Measurements from ENCODE around the gene HNRNPA3. TPM values are rescaled to one million over a fixed set of nuclear protein-coding genes. Genes with fewer than 3 reads are reported as not detected.

HNRNPA3 gene
- total and polyA plus RNA-seq, 7 donors = 66.0 to 227 (median 84.4) TPM

GRCh38 chr2:177231270-177231669 lies 18.7 kb downstream of the HNRNPA3 start:
- Histone ChIP-seq H3K9me3 (no peaks in the 10 kb centered on the region), H3K27me3 (ENCODE audit: insufficient read depth in 3 of 3, low read length in 2 of 3) (no peaks in the 10 kb centered on the region), H3K4me1 (peaks cover 43% of the 10 kb centered on the region), H3K27ac (peak overlapping the region; percentile 89), H3K36me3 (ENCODE audit: insufficient read depth in 1 of 2, low read depth in 1 of 2) (peaks cover 13 to 44% of the 10 kb centered on the region in 2 donors), H3K4me3 (no peak overlapping the region)
- WGBS, 3 donors = 89 to 94% (median 90%) methylated on average over 3 of the region's 3 CpGs
- TF ChIP-seq, protein P1, sequence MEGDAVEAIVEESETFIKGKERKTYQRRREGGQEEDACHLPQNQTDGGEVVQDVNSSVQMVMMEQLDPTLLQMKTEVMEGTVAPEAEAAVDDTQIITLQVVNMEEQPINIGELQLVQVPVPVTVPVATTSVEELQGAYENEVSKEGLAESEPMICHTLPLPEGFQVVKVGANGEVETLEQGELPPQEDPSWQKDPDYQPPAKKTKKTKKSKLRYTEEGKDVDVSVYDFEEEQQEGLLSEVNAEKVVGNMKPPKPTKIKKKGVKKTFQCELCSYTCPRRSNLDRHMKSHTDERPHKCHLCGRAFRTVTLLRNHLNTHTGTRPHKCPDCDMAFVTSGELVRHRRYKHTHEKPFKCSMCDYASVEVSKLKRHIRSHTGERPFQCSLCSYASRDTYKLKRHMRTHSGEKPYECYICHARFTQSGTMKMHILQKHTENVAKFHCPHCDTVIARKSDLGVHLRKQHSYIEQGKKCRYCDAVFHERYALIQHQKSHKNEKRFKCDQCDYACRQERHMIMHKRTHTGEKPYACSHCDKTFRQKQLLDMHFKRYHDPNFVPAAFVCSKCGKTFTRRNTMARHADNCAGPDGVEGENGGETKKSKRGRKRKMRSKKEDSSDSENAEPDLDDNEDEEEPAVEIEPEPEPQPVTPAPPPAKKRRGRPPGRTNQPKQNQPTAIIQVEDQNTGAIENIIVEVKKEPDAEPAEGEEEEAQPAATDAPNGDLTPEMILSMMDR (IDR thresholded peaks at IDR 0.05) = no peak
- no peak for ATAC-seq
- no peak for DNase-seq
- intact Hi-C loops (cut with DNase I) = loop anchor here in 1 of 2 donors (2.0 kb wide), 1 partner anchor 14 kb away; no protein-coding TSS in a partner anchor

DNA sequence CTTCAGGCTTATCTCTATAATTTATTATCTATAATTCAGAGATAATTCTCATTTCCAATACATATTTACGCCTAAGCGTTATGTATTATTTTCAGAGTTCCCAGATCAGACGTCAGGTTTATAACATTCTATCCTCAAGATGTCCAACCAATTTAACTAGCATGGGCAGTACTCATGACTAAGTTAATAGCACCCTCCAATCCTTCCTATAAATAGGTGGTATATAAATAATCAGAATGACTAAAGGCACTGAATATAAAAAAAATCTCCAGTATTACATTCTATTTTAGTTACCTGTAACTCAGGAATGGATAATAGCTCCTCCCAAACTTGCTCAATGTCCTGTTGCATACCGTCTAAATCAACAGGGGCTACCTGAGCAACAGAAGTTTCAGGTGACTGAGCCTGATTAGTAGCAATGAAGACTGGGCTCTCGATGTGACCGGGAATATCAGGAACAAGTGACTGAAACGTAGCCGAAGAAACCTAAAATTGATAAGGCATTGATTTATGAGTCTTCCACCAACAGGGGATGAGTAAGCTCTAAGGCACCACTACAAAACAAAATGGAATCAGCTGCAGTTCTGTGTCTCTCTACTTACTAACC lies 19.6 kb downstream of the HNRNPA3 start:
- TF ChIP-seq, protein P1 (IDR thresholded peaks at IDR 0.05) = no peak
- intact Hi-C loops (cut with DNase I) = no loop called here
- no peaks in the 10 kb centered on the region for H3K9me3 ChIP-seq
- peak overlapping the region; percentile 89 for H3K27ac ChIP-seq
- H3K4me1 ChIP-seq = peaks cover 52% of the 10 kb centered on the region
- no peak overlapping the region for H3K4me3 ChIP-seq
- WGBS, 3 donors = 65 to 78% (median 65%) methylated on average over 8 of the region's 8 CpGs
- no peak for DNase-seq
- no peaks in the 10 kb centered on the region for H3K27me3 ChIP-seq (ENCODE audit: insufficient read depth in 3 of 3, low read length in 2 of 3)
- H3K36me3 ChIP-seq (ENCODE audit: insufficient read depth in 1 of 2, low read depth in 1 of 2) = peaks cover 13 to 44% of the 10 kb centered on the region in 2 donors
- ATAC-seq = peak; percentile 15 to 55 (median 38)

DNA sequence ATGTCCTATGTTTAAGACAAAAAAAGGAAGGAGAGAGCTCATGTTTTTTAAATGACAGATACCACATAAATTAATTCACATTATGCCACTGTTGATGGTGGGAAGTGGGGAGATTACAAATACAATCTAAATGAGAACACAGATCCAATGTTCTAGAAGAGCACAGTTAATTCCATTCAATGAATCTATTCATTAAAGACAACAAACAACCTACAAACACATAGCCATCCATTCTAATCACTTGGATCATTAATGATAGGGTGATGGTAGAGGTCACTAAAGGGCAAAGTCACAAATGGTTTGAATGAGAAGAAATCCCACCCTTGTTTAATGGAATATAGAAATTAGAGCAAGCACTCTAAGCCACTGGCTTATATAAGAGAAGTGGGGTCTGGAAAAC lies 21.7 kb downstream of the HNRNPA3 start:
- no peak overlapping the region for H3K4me3 ChIP-seq
- DNase-seq (no peak), ATAC-seq (no peak)
- H3K36me3 ChIP-seq (ENCODE audit: insufficient read depth in 1 of 2, low read depth in 1 of 2) = peaks cover 13 to 44% of the 10 kb centered on the region in 2 donors
- no peaks in the 10 kb centered on the region for H3K27me3 ChIP-seq (ENCODE audit: insufficient read depth in 3 of 3, low read length in 2 of 3)
- intact Hi-C loops (cut with DNase I) = no loop called here
- H3K4me1 ChIP-seq = peaks cover 73% of the 10 kb centered on the region
- peak overlapping the region; percentile 89 for H3K27ac ChIP-seq
- H3K9me3 ChIP-seq = no peaks in the 10 kb centered on the region
- TF ChIP-seq, protein P1 (IDR thresholded peaks at IDR 0.05) = no peak

DNA sequence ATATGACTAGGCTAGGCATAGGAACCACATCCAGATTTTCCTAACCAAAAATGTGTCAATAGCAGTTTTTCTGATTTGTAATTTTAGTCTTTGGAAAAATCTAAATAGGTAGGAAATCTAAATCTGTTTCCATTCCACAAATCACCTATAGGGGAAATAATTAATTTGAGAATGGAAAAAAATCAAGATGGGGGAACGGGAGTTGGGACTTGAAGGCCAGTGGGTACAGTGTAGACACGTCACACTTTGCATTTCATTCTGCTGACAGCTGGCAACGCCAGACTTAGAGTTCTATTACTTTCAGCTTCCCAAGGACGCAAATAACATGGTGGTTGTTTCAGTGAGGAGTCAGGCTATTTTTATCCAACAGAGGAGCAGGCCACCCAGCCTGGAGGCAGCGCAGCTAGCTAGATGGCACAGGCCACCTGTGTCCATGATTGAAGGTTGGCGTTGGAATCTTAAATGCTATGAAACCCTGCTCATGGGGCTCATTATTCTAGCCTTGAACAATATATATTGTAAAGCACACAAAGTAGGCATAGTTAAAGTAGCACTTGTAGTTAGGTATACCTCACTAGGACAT lies 23.4 kb downstream of the HNRNPA3 start:
- WGBS, 3 donors = 28 to 39% (median 33%) methylated on average over 6 of the region's 6 CpGs
- Histone ChIP-seq H3K4me1 (peaks cover 89% of the 10 kb centered on the region), H3K4me3 (peak overlapping the region; percentile 14), H3K27ac (peak overlapping the region; percentile 89), H3K27me3 (ENCODE audit: insufficient read depth in 3 of 3, low read length in 2 of 3) (no peaks in the 10 kb centered on the region), H3K9me3 (no peaks in the 10 kb centered on the region), H3K36me3 (ENCODE audit: insufficient read depth in 1 of 2, low read depth in 1 of 2) (peaks cover 13 to 31% of the 10 kb centered on the region in 2 donors)
- TF ChIP-seq, protein P1 (IDR thresholded peaks at IDR 0.05) = no peak
- ATAC-seq = peak; percentile 85 to 89 (median 86)
- intact Hi-C loops (cut with DNase I) = no loop called here
- peak; percentile 32 to 73 for DNase-seq
